Type B pancreatic cell (in vitro differentiated cells): ENCODE measurements around the gene LRRK1. TPM values are rescaled to one million over a fixed set of nuclear protein-coding genes. Genes with fewer than 3 reads are reported as not detected.

Experiments
- DNase-seq: peaks from one replicate; pipeline ENCODE4 v3.0.0; 2021; ENCODE audit warnings: mixed read lengths; ENCODE audit not compliant: unreplicated experiment; ENCODE audit errors: extremely low spot score
- H3K27ac Mint-ChIP-seq: 2 replicates; pipeline ENCODE4 v1.8.0; 2021; ENCODE audit warnings: mild to moderate bottlenecking, mixed read lengths
- H3K27me3 Mint-ChIP-seq: 2 replicates; pipeline ENCODE4 v1.8.0; 2021; ENCODE audit warnings: mixed read lengths
- H3K36me3 Mint-ChIP-seq: 2 replicates; pipeline ENCODE4 v1.8.0; 2021; ENCODE audit warnings: mixed read lengths
- H3K4me1 Mint-ChIP-seq: one replicate; pipeline ENCODE4 v1.8.0; 2021; ENCODE audit warnings: mixed read lengths; ENCODE audit not compliant: unreplicated experiment
- H3K4me3 Mint-ChIP-seq: 2 replicates; pipeline ENCODE4 v1.8.0; 2021; ENCODE audit warnings: mild to moderate bottlenecking, mixed read lengths
- H3K9me3 Mint-ChIP-seq: 2 replicates; pipeline ENCODE4 v1.8.0; 2021; ENCODE audit warnings: mixed read lengths
- CTCF ChIP-seq: fragments of 200-600 bp; sonication (generic); conservative IDR thresholded peaks from 2 replicates; pipeline ENCODE4 v1.5.0; 2021; ENCODE audit warnings: antibody characterized with exemption, mild to moderate bottlenecking
- total RNA-seq: library from RNA; stranded (reverse); gene quantifications from 2 replicates; pipeline ENCODE4 v1.2.1, GENCODE V29; 2021; ENCODE audit warnings: low replicate concordance

Gene LRRK1
- total RNA-seq, 1 donor from 2014 or later: 2.0 TPM

GRCh38 chr15:101023501-101024072, 104.4 kb downstream of the LRRK1 start:
- Mint-ChIP-seq H3K27me3 (peaks cover 17% of the 10 kb centered on the region), H3K4me1 (peaks cover 21% of the 10 kb centered on the region), H3K36me3 (no peaks in the 10 kb centered on the region), H3K9me3 (no peaks in the 10 kb centered on the region), H3K27ac (no peak overlapping the region), H3K4me3 (peak overlapping the region; percentile 55)
- no peak for DNase-seq
- no peak for TF ChIP-seq CTCF

- Mint-ChIP-seq H3K36me3 (no peaks in the 10 kb centered on the region), H3K27me3 (peaks cover 17% of the 10 kb centered on the region), H3K27ac (no peak overlapping the region), H3K4me1 (peaks cover 20% of the 10 kb centered on the region), H3K9me3 (no peaks in the 10 kb centered on the region), H3K4me3 (peak overlapping the region; percentile 55)
- DNase-seq: peak; percentile 58
- TF ChIP-seq CTCF: no peak
Measured at GRCh38 chr15:101024073-101024695, 105.0 kb downstream of the LRRK1 start.

- Mint-ChIP-seq H3K36me3 (no peaks in the 10 kb centered on the region), H3K27ac (no peak overlapping the region), H3K27me3 (peaks cover 17% of the 10 kb centered on the region), H3K4me3 (no peak overlapping the region), H3K4me1 (peaks cover 13% of the 10 kb centered on the region), H3K9me3 (no peaks in the 10 kb centered on the region)
- no peak for TF ChIP-seq CTCF
- peak; percentile 48 for DNase-seq
Measured at GRCh38 chr15:101024706-101025500, 105.7 kb downstream of the LRRK1 start.

GRCh38 chr15:101025501-101025885, 106.3 kb downstream of the LRRK1 start:
- peak; percentile 42 for DNase-seq
- TF ChIP-seq CTCF: no peak
- H3K9me3 Mint-ChIP-seq: no peaks in the 10 kb centered on the region
- no peaks in the 10 kb centered on the region for H3K36me3 Mint-ChIP-seq
- no peak overlapping the region for H3K27ac Mint-ChIP-seq
- H3K4me3 Mint-ChIP-seq: no peak overlapping the region
- peaks cover 12% of the 10 kb centered on the region for H3K4me1 Mint-ChIP-seq
- H3K27me3 Mint-ChIP-seq: peaks cover 17% of the 10 kb centered on the region

- no peak overlapping the region for H3K27ac Mint-ChIP-seq
- H3K36me3 Mint-ChIP-seq: no peaks in the 10 kb centered on the region
- H3K9me3 Mint-ChIP-seq: no peaks in the 10 kb centered on the region
- peak; percentile 56 for DNase-seq
- H3K4me1 Mint-ChIP-seq: peaks cover 12% of the 10 kb centered on the region
- no peak overlapping the region for H3K4me3 Mint-ChIP-seq
- no peak for TF ChIP-seq CTCF
- H3K27me3 Mint-ChIP-seq: peaks cover 20% of the 10 kb centered on the region
Measured at GRCh38 chr15:101025896-101026631, 106.9 kb downstream of the LRRK1 start.
